ENCODE data around the gene BNC2. TPM values are rescaled to one million over a fixed set of nuclear protein-coding genes. Genes with fewer than 3 reads are reported as not detected.

BNC2 gene
- total RNA-seq, 2 experiments from 2014 or later, result not detected

GRCh38 chr9:16377311-16377710, 493.2 kb downstream of the BNC2 start:
- no peaks in the 10 kb centered on the region for H3K4me1 Mint-ChIP-seq (ENCODE audit: low read depth)
- CTCF ChIA-PET, result no interaction called here
- no peak overlapping the region for H3K4me3 ChIP-seq (ENCODE audit: low read length)

DNA sequence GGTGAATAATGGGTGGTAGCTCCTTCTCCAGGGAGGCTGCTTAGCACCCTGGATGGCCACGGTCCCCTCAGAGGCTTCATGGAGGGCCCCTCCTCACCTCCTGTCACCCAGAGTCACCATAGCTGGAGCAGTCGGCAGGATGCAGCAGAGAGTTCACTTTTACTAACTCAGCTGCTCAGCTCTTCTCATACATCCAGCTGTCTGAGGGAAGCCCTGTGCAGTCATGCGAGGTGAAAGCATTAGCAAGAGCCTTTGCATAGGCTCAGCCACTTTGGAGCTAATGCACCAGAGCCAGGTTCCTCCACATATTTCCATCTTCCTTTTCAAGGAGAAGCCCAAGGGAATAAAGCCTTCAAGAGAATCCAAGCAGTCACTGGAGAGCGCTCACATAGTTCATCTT, 499.2 kb downstream of the BNC2 start:
- no peaks in the 10 kb centered on the region for H3K27me3 ChIP-seq (ENCODE audit: control insufficient read depth in 1 of 2, insufficient read depth in 2 of 2, low read length in 2 of 2)
- H3K9me3 ChIP-seq (ENCODE audit: control insufficient read depth in 1 of 2, insufficient read depth in 1 of 2, low read length in 2 of 2), result peaks cover 0 to 8% of the 10 kb centered on the region in 2 experiments
- ATAC-seq (ENCODE audit: poor library complexity) (no peak), DNase-seq (no peak)
- H3K27ac ChIP-seq (ENCODE audit: low read depth in 1 of 2, low read length in 2 of 2), result no peak overlapping the region
- Mint-ChIP-seq H3K4me3 (no peak overlapping the region), H3K27me3 (no peaks in the 10 kb centered on the region), H3K9me3 (no peaks in the 10 kb centered on the region), H3K36me3 (ENCODE audit: low read depth) (no peaks in the 10 kb centered on the region), H3K27ac (no peak overlapping the region), H3K4me1 (ENCODE audit: low read depth) (no peaks in the 10 kb centered on the region)
- no peaks in the 10 kb centered on the region for H3K4me1 ChIP-seq (ENCODE audit: insufficient read depth, low read length)
- no peak for TF ChIP-seq CTCF (IDR thresholded peaks at IDR 0.05)
- ChIA-PET CTCF (no interaction called here), POLR2A (no interaction called here)
- intact Hi-C loops (cut with DNase I, micrococcal nuclease), result no loop called here
- no peaks in the 10 kb centered on the region for H3K36me3 ChIP-seq (ENCODE audit: insufficient read depth, low read length)
- H3K4me3 ChIP-seq (ENCODE audit: low read length), result no peak overlapping the region

More at GRCh38 chr9:16377311-16377710, 493.2 kb downstream of the BNC2 start:
- H3K27me3 Mint-ChIP-seq, result no peaks in the 10 kb centered on the region
- Histone ChIP-seq H3K9me3 (ENCODE audit: control insufficient read depth in 1 of 2, insufficient read depth in 1 of 2, low read length in 2 of 2) (no peaks in the 10 kb centered on the region), H3K36me3 (ENCODE audit: insufficient read depth, low read length) (no peaks in the 10 kb centered on the region), H3K27me3 (ENCODE audit: control insufficient read depth in 1 of 2, insufficient read depth in 2 of 2, low read length in 2 of 2) (no peaks in the 10 kb centered on the region), H3K27ac (ENCODE audit: low read depth in 1 of 2, low read length in 2 of 2) (no peak overlapping the region), H3K4me1 (ENCODE audit: insufficient read depth, low read length) (no peaks in the 10 kb centered on the region)
- no peak for TF ChIP-seq CTCF (IDR thresholded peaks at IDR 0.05)
- POLR2A ChIA-PET, result no interaction called here
- H3K4me3 Mint-ChIP-seq, result no peak overlapping the region
- intact Hi-C loops (cut with DNase I, micrococcal nuclease), result no loop called here
- peaks cover 6% of the 10 kb centered on the region for H3K9me3 Mint-ChIP-seq
- no peak overlapping the region for H3K27ac Mint-ChIP-seq
- no peaks in the 10 kb centered on the region for H3K36me3 Mint-ChIP-seq (ENCODE audit: low read depth)
- ATAC-seq (ENCODE audit: poor library complexity) (no peak), DNase-seq (no peak)

DNA sequence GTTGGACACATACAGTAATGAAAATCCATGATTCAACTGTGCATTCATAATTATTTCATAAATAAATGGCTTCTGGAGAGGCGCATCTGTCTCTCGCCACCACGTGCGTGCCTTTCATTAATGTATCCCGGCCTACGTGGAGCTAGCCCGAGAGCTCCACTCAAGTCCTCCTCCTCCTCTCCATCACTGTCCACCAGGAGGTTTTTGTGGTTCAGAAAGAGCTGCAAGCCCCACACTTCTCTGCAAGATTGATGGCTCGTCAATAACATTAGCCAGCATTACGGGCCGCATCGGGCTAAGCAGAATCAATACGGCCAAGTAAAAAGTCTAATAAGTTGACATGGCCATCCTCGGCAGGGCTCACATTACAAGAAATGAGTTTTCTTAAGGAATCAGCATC, 499.8 kb downstream of the BNC2 start:
- no peak overlapping the region for H3K4me3 Mint-ChIP-seq
- H3K36me3 ChIP-seq (ENCODE audit: insufficient read depth, low read length), result no peaks in the 10 kb centered on the region
- intact Hi-C loops (cut with DNase I, micrococcal nuclease), result no loop called here
- DNase-seq (no peak), ATAC-seq (ENCODE audit: poor library complexity) (no peak)
- H3K4me1 Mint-ChIP-seq (ENCODE audit: low read depth), result no peaks in the 10 kb centered on the region
- no peaks in the 10 kb centered on the region for H3K27me3 Mint-ChIP-seq
- no peaks in the 10 kb centered on the region for H3K27me3 ChIP-seq (ENCODE audit: control insufficient read depth in 1 of 2, insufficient read depth in 2 of 2, low read length in 2 of 2)
- H3K4me3 ChIP-seq (ENCODE audit: low read length), result no peak overlapping the region
- H3K27ac ChIP-seq (ENCODE audit: low read depth in 1 of 2, low read length in 2 of 2), result no peak overlapping the region
- H3K4me1 ChIP-seq (ENCODE audit: insufficient read depth, low read length), result no peaks in the 10 kb centered on the region
- peaks cover 2% of the 10 kb centered on the region for H3K9me3 Mint-ChIP-seq
- no peak overlapping the region for H3K27ac Mint-ChIP-seq
- TF ChIP-seq CTCF (IDR thresholded peaks at IDR 0.05), result no peak
- CTCF ChIA-PET, result no interaction called here
- no peaks in the 10 kb centered on the region for H3K36me3 Mint-ChIP-seq (ENCODE audit: low read depth)
- POLR2A ChIA-PET, result no interaction called here
- H3K9me3 ChIP-seq (ENCODE audit: control insufficient read depth in 1 of 2, insufficient read depth in 1 of 2, low read length in 2 of 2), result peaks cover 0 to 8% of the 10 kb centered on the region in 2 experiments
